GM12878 (cell line): ENCODE data around the gene SCNM1. TPM values are rescaled to one million over a fixed set of nuclear protein-coding genes. Genes with fewer than 3 reads are reported as not detected.

Source experiments
- ATF3 ChIP-seq: IDR thresholded peaks from 2 replicates; pipeline ENCODE4 v1.6.1; 2011; ENCODE audit warnings: low read depth, mild to moderate bottlenecking, low read length, moderate library complexity, borderline replicate concordance; ENCODE audit errors: extremely low read depth
- BHLHE40 ChIP-seq, 2 experiments: fragments of 450-650 bp in 1 of 2; IDR thresholded peaks; 2 replicates each; pipeline ENCODE4 v1.6.1; 2011 to 2017; ENCODE audit warnings: low read depth in 2 of 2, borderline replicate concordance in 1 of 2, improper control_type of control experiment in 1 of 2, low read length in 1 of 2, mild to moderate bottlenecking in 1 of 2
- BMI1 ChIP-seq: fragments of 450-650 bp; IDR thresholded peaks from 2 replicates; pipeline ENCODE4 v1.6.1; 2016; ENCODE audit warnings: mild to moderate bottlenecking, moderate library complexity, borderline replicate concordance
- CHD4 ChIP-seq: fragments of 200-600 bp; sonication (generic); IDR thresholded peaks from 2 replicates; pipeline ENCODE4 v1.6.1; 2016; ENCODE audit warnings: mild to moderate bottlenecking
- ELK1 ChIP-seq: IDR thresholded peaks from 2 replicates; pipeline ENCODE4 v1.6.1; 2012; ENCODE audit warnings: low read depth, low read length, improper control_type of control experiment
- FOXK2 ChIP-seq: fragments of 450-650 bp; IDR thresholded peaks from 2 replicates; pipeline ENCODE4 v1.6.1; 2017; ENCODE audit warnings: mild to moderate bottlenecking, moderate library complexity
- HDAC2 ChIP-seq: fragments of 200-600 bp; sonication (generic); IDR thresholded peaks from 2 replicates; pipeline ENCODE4 v1.6.1; 2017
- NR2F1 ChIP-seq: fragments of 450-650 bp; conservative IDR thresholded peaks from 2 replicates; pipeline ENCODE4 v1.6.1; 2017; ENCODE audit warnings: mild to moderate bottlenecking
- PBX3 ChIP-seq: IDR thresholded peaks from 2 replicates; pipeline ENCODE4 v1.6.1; 2011; ENCODE audit warnings: mild to moderate bottlenecking, low read depth, low read length, moderate library complexity; ENCODE audit not compliant: insufficient replicate concordance
- POU2F2 ChIP-seq: IDR thresholded peaks from 3 replicates; pipeline ENCODE4 v1.6.1; 2011; ENCODE audit warnings: low read depth, mild to moderate bottlenecking, low read length, borderline replicate concordance
- TARDBP ChIP-seq: IDR thresholded peaks from 2 replicates; pipeline ENCODE4 v1.6.1; 2016; ENCODE audit warnings: borderline replicate concordance
- ZBTB4 ChIP-seq: fragments of 450-650 bp; formaldehyde crosslinking; IDR thresholded peaks from 2 replicates; pipeline ENCODE4 v1.4.0; 2022; ENCODE audit warnings: mild to moderate bottlenecking, moderate library complexity
- ZBTB40 ChIP-seq: fragments of 450-650 bp; IDR thresholded peaks from 2 replicates; pipeline ENCODE4 v1.6.1; 2016; ENCODE audit warnings: mild to moderate bottlenecking, moderate library complexity, borderline replicate concordance
- polyA plus RNA-seq, 11 experiments: library from polyadenylated mRNA; depleted of rRNA in 4 of 11; unstranded in 6 of 11; stranded (reverse) in 5 of 11; fragments of >200 nt; fragmentation: Nextera tagmentation in 4 of 11; fragmentation: Illumina TruSeq in 1 of 11; extraction: Ambion mirVana in 4 of 11; extraction: Trizol in 1 of 11; gene quantifications; 1 replicate in 1 of 11; 2 replicates in 10 of 11; pipeline versions ENCODE4 v1.2.1 to v1.2.3, GENCODE V29; 2011 to 2016; ENCODE audit warnings: inconsistent platforms in 2 of 11, missing spikeins in 2 of 11, low read depth in 1 of 11
- total RNA-seq, 4 experiments: library from RNA; depleted of rRNA in 3 of 4; stranded (reverse); fragments of >200 nt in 3 of 4; fragmentation: Illumina TruSeq in 1 of 4; extraction: Trizol in 1 of 4; gene quantifications; 2 replicates each; pipeline versions ENCODE4 v1.2.1 to v1.2.3, GENCODE V29; 2013 to 2021
- TF ChIP-seq, protein P1 (sequence below): fragments of 450-650 bp; formaldehyde crosslinking; IDR thresholded peaks from 2 replicates; pipeline ENCODE4 v1.4.0; 2020; ENCODE audit warnings: mild to moderate bottlenecking, moderate library complexity

SCNM1 gene
- total and polyA plus RNA-seq, 10 of the 15 experiments (the other 5 are each of a cell fraction or from before 2014, with no cell fraction given) = 25.8 to 207 (median 76.9) TPM

DNA sequence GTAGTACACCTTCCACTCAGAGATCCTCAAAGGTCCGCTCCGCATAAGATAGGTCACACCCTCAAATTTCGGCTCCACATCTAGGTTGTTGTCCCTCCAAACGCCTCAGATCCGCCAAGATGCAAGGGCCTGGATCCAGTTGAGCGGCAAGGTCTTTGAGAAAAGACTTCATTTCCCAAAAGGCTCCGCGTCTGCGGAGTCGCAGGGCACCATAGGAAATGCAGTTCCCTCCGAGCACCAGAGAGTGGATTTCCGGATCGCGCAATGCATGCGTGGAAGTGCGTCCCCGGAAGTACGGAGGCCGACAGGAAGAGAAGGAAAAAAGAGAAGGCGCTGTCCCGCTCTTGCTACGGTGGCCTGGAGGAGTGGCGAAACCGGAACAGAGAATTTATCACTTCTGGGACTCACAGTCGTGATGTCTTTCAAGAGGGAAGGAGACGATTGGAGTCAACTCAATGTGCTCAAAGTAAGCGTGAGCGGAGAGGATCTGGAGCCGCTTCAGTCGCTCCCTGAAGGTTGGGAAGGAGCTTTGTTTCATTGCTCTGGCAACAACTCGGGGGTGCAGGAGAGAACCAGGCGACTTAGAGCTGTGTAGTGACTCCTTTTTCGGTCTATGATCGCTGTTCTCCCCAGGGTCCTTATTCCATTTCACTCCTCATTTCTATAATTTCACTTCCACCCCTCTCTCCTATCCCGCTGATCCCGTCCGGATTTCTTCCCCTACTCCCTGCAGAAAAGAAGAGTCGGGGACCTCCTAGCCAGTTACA, at the start of gene SCNM1, which contains the start of gene LYSMD1 (continued):
- no peak for TF ChIP-seq BMI1
- no peak for TF ChIP-seq ZBTB4
- TF ChIP-seq ELK1 = peak; percentile 99
- peak; percentile 6 for TF ChIP-seq PBX3
- TF ChIP-seq HDAC2 = no peak
- TF ChIP-seq, protein P1, sequence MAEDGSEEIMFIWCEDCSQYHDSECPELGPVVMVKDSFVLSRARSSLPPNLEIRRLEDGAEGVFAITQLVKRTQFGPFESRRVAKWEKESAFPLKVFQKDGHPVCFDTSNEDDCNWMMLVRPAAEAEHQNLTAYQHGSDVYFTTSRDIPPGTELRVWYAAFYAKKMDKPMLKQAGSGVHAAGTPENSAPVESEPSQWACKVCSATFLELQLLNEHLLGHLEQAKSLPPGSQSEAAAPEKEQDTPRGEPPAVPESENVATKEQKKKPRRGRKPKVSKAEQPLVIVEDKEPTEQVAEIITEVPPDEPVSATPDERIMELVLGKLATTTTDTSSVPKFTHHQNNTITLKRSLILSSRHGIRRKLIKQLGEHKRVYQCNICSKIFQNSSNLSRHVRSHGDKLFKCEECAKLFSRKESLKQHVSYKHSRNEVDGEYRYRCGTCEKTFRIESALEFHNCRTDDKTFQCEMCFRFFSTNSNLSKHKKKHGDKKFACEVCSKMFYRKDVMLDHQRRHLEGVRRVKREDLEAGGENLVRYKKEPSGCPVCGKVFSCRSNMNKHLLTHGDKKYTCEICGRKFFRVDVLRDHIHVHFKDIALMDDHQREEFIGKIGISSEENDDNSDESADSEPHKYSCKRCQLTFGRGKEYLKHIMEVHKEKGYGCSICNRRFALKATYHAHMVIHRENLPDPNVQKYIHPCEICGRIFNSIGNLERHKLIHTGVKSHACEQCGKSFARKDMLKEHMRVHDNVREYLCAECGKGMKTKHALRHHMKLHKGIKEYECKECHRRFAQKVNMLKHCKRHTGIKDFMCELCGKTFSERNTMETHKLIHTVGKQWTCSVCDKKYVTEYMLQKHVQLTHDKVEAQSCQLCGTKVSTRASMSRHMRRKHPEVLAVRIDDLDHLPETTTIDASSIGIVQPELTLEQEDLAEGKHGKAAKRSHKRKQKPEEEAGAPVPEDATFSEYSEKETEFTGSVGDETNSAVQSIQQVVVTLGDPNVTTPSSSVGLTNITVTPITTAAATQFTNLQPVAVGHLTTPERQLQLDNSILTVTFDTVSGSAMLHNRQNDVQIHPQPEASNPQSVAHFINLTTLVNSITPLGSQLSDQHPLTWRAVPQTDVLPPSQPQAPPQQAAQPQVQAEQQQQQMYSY (CRISPR knock-in tag) = no peak
- TF ChIP-seq TARDBP = peak; percentile 98
- no peak for TF ChIP-seq CHD4
- 0 out of 2 replicates have a peak, but pooled peaks have one; percentile 70 for TF ChIP-seq NR2F1
- peak; percentile 95 for TF ChIP-seq ZBTB40
- TF ChIP-seq ATF3 = peak; percentile 56; the same call in 1 of the 2 replicates
- peak; percentile 23 to 34; a peak in 2 of 4 replicates for TF ChIP-seq BHLHE40 (IDR thresholded peaks at IDR 0.05; ENCODE audit: borderline replicate concordance in 1 of 2, low read depth in 2 of 2, low read length in 1 of 2)
- TF ChIP-seq FOXK2 = peak; percentile 56
- peak; percentile 93 for TF ChIP-seq POU2F2
